B cell (primary cell): ENCODE results near the gene IP6K2.

Experiments
- EZH2 ChIP-seq: IDR thresholded peaks from 2 replicates; pipeline ENCODE4 v1.6.1; 2012; ENCODE audit warnings: borderline replicate concordance, low read depth, mild to moderate bottlenecking, moderate library complexity, low read length; ENCODE audit not compliant: insufficient read depth, poor library complexity, severe bottlenecking
- TF ChIP-seq, protein P1 (sequence below): fragments of 200-600 bp; IDR thresholded peaks from one replicate; pipeline ENCODE4 v1.8.0; 2022; ENCODE audit warnings: antibody characterized with exemption, mild to moderate bottlenecking

DNA sequence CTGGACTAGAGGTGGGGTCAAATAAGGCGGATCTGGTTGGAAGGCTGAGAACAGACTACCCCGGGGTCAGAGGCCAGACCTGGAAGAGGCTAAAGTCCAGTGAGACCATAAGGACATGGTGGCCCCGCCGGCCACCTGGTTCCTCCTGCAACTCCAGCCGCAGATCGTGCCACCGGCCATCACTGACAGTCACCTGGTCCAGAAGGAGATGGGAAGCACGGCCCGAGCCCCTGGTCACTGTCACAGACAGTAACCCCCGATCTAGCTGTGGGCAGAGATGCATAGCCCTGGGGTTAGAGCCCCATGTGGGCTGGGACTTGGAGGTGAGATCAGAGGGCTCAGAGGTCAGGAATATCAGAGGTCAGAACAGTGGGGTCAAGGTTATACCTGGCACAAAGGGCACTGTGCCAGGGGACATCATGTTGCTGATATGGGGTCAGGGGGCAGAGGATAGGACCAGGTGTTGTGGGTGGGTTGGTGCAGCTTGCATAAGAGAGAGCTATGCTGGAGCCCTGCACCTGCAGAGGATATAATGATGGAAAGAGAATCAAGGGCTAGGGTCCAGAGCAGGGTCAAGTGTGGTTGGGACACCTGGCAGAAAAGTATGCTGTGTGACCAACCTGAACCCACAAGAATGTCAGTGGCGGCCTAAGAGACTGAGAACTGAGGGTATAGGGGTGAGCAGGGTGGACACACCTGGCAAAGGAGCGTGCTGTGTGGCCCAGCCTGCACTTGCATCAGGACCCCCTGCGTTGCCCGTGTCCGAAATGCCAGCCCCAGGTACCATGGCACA lies 63.9 kb downstream of the IP6K2 start:
- TF ChIP-seq, protein P1, sequence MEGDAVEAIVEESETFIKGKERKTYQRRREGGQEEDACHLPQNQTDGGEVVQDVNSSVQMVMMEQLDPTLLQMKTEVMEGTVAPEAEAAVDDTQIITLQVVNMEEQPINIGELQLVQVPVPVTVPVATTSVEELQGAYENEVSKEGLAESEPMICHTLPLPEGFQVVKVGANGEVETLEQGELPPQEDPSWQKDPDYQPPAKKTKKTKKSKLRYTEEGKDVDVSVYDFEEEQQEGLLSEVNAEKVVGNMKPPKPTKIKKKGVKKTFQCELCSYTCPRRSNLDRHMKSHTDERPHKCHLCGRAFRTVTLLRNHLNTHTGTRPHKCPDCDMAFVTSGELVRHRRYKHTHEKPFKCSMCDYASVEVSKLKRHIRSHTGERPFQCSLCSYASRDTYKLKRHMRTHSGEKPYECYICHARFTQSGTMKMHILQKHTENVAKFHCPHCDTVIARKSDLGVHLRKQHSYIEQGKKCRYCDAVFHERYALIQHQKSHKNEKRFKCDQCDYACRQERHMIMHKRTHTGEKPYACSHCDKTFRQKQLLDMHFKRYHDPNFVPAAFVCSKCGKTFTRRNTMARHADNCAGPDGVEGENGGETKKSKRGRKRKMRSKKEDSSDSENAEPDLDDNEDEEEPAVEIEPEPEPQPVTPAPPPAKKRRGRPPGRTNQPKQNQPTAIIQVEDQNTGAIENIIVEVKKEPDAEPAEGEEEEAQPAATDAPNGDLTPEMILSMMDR = no peak
- TF ChIP-seq EZH2 = no peak
